NCI-H187 (cell line): Measurements from ENCODE around the gene ADAT3.
"Not testable (repeated sequence)": the region's sequence is repeated elsewhere in the genome, so short reads cannot be mapped to it uniquely, and the experiment has no call there.

Experiments used
- DNase-seq, 2 experiments: peaks; one replicate each; lab custom pipeline; 2025; lab: John Stamatoyannopoulos, UW

Gene ADAT3

DNA sequence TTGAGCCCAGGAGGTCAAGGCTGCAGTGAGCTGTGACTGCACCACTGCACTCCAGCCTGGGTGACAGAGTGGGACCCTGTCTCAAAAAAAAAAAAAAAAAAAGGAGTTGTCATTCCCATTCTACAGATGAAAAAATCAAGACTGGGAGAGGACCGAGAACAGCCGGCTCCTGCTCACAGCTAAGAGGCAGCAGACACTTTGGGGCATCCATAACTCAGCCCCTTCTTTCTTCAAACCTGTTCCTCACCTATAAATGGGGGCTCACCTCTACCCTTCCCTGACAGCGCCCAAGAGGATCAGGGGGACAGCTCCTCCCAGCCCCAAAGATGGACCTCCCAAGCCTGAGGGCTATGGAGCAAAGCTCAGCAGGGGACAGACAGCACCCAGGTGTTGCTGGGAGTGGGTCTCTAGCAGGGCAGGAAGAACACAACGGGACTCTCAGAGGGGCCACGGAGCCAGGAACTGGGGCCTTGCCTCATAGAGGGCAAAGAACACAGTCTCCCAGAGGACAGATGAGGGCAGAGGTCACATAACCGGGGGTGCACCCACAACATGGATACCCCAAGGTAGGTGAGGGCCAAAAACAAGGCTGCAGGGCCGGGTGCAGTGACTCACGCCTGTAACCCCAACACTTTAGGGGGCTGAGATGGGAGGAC is 38.4 kb upstream of the ADAT3 start:
- DNase-seq: no peak

DNA sequence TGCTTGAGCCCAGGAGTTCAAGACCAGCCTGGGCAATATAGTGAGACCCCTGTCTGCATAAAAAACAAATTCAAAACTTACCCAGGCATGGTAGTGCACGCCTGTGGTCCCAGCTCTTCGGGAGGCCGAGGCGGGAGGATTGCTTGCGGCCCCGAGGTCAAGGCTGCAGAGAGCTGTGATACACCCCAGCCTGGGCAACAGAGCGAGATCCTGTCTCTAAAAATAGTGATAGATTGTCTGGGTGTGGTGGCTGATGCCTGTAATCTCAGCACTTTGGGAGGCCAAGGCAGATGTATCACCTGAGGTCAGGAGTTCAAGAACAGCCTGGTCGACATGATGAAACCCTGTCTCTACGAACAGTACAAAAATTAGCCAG is 37.9 kb upstream of the ADAT3 start:
- DNase-seq: no peak

- no peak for DNase-seq
These were observed 36.2 kb upstream of the ADAT3 start for GRCh38 chr19:1868971-1869370.

GRCh38 chr19:1871140-1871597 is 34.0 kb upstream of the ADAT3 start:
- DNase-seq: no peak

DNA sequence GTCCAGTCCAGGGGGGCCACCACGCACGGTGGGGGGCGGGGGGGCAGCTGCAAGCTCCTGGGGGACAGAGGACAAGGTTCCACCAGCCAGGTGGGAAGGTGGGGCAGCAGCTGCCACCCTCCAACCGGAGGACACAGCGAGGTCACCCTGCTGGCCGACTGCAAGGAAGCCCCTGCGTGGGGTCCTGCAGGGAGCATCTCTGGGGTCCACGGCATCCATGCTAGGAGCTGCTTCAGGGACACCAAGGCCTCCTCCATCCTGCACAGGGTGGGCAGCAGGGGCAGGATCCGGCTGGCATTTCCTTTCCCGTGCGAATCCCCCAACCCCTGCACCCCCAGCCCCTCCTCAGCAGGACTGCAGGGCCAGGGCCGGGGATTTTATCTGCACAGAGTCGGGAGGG is 33.6 kb upstream of the ADAT3 start:
- DNase-seq: no peak

DNA sequence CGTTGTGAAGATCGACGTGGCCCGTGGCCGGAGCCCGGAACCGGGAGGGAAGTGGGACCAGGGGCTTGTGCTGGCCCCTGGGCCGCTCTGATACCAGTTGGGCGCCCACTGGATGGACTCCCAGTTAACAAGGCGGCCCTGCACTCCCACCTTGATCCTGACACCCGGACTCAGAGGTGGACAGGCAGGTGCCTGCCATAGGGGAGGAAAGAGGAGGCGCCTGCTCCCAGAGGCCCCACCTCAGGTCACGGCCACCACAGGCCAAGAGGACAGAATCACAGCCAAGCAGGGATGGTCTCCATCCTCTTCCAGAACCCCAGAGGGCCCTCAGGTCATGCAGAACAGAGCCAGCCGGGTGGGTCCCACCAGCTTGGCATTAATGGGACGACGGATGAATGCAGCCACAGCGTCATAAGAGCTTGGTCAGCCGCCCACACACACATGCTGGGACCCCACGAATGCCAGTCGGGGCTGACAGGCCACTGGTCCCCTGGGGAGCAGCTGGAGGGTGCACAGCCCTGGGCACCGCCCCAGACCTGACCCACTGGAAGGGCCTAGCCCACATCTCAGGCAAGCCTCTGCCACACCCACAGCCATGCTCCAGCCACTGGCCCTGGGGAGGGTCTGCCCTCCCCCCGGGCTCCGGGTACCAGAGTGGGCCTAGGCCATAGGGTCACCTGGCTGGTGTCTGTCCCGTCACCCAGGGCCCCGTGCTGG is 32.2 kb upstream of the ADAT3 start:
- no peak for DNase-seq

DNA sequence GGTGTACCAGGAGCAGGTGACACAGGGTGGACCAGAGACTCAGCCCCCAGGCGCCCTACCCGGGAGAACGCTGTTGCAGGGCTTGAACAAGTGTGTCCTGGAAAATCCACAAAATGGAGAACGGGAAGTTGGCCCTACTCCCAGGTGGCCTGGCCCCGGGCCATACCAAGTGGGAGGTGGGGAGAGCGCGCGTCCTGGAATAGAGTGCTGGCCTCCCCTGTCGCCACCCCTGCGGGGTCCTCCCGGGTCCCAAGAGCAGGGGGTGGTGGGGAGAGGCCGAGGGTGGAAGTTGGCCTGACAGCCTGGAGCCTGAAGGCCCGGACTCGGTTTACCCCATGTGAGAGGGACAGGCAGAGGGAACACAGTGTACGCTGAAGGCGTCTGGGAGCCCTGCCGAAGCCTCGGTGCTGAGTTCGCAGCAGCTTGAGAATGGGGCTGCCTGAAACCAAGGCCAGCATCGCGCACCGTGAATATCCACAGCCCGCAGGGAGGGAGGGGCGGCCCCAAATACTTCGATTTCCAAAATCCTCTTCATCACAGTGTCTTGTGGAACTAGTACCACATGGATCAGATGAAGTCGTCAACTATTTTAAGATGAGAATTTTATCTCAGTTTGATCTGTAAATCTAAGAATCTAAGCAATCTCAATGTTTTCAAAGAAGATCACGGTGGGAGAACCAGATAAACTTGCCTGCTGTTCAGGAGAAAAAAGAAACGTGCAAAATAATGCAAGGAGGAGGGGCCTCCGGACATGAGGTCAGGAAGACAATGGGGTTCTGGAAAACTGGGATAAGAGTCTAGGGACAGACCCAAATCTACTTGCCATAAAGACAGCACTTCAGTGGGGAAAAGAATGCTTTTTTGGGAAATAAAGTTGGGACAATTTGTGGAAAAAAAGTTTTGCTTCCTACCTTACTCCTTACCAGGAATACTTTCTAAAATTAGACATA is 31.4 kb upstream of the ADAT3 start:
- no peak for DNase-seq

- DNase-seq: no peak
These were observed 30.5 kb upstream of the ADAT3 start for GRCh38 chr19:1874554-1875185.

DNA sequence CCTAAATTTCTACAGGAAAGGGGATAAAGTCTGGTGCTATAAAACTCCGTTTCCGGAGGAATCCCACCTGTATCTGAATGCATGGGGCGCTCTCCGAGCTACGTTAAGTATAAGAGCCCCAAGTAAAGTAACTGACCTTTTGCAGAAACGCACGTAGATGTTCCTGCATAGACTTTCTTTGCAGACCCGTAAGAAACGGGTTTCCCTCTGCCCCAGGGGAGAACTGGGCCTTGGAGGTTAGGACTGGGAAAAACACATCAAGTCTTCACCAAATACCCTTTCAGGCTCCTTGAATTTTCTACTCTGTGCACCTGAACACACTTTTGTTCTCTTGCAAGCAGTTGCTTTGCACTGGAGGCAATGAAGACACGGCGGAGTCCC is 29.9 kb upstream of the ADAT3 start:
- DNase-seq: not testable (repeated sequence)

- DNase-seq: peak; percentile 61 to 92
These were observed 29.3 kb upstream of the ADAT3 start for GRCh38 chr19:1875646-1876495.

DNA sequence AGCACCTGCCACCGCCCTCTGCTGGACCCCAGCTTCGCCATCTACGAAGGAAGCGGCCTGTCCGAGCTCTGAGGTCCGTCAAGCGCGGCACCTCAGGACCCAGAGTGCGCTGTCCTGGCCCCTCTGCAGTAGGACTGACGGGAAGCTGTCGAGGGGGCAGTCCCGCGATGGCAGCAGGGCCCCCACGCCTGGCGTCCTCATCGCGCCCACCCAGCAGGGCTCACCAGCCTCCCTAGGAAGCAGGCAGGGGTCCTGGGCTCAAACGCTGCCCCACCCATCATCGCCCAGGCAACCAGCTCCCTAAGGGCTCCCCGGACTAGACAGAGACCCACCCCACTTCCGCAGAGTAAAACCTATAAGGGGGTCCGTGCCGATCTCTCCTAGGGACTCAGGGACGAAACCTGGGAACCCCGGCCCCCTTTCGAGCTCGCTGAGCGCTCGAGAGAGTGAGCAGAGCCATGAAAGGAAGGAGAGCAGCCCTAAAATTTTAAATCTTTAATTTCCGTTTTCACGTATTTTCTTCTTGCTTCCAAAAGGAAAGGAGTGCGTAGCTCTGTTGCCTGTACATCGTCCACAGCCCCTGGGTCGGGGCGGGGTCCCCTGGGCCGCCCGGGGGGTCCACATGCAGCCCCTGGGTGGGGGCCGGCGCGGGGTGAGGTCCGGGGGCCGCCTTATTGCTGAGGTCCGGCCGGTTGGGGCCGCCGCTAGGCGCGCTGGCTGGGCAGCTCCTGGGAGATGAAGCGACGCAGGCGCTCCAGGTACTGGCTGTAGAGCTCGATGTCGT is 28.5 kb upstream of the ADAT3 start:
- not testable (repeated sequence) for DNase-seq

- not testable (repeated sequence) for DNase-seq
These were observed 27.9 kb upstream of the ADAT3 start for GRCh38 chr19:1877280-1877660.

DNA sequence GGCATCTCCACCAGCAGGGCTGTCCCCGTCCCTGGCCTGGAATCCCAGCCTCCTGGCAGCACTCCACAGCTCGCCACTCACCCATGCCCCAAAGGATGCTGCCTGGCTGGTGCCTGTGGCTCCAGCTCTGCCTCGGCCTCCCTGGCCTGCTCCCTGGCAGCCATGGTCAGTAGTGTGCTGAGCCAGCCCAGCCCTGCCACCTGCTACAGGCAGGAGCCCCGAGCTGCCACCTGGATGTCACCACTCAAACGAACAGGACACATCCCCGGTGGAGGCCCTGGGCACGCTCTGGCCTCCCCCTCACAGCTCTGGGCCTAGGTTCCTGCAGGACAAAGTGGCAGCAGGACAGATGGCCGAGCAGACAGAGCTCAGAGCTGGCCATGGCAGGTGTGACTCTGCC is 26.6 kb upstream of the ADAT3 start:
- not testable (repeated sequence) for DNase-seq

GRCh38 chr19:1879982-1880381 is 25.2 kb upstream of the ADAT3 start:
- DNase-seq: not testable (repeated sequence)

GRCh38 chr19:1880611-1881392 is 24.4 kb upstream of the ADAT3 start:
- no peak for DNase-seq

DNA sequence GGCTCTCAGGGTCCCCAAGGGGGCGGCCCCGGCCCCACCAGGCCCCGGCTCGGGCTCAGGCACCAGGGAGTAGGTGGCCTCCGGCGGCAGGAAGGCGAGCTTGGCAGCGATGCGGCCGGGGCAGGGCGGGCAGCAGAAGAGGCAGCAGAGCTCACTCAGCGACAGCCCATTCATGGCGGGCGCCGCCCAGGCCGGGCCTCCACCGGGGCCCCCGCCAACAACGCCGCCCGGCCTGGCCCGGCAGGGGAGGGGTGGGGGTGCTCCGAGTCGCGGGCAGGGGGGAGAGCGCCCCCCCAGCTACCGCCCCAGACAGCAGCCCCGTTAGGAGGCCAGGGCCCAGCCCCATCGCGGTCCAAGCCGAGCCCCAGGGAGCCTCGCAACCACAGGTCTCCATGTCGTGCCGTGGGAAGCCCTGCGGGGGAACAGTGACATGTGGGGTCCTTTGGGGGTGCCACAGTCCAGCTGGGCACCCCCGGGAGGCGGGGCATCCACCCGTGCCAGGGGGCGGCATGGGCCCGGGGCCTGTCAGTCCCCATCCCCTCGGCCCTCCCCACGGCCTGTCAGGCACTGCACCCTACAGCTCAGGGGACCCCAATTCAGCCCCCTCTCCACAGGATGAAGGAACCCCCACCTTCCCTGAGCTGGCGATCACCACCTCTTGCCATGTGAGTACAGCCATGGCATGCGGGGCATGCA is 23.7 kb upstream of the ADAT3 start:
- not testable (repeated sequence) for DNase-seq

GRCh38 chr19:1882089-1882785 is 23.0 kb upstream of the ADAT3 start:
- no peak for DNase-seq
